ENCODE results near the gene WIF1.

DNA sequence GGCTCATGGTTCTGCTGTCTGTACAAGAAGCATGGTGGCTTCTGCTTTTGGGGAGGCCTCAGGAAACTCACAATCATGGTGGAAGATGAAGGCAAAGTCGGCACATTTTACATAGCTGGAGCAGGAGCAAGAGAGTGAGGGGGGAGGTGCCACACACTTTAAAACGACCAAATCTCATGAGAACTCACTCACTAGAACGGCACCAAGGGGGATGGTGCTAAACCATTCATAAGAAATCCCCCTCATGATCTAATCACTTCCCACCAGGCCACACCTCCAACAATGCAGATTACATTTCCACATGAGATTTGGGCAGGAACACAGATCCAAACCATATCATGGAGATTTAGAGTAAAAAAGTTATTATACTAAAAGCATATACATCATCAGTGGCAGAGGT is 34.7 kb upstream of the WIF1 start:
- TF ChIP-seq, protein P1, sequence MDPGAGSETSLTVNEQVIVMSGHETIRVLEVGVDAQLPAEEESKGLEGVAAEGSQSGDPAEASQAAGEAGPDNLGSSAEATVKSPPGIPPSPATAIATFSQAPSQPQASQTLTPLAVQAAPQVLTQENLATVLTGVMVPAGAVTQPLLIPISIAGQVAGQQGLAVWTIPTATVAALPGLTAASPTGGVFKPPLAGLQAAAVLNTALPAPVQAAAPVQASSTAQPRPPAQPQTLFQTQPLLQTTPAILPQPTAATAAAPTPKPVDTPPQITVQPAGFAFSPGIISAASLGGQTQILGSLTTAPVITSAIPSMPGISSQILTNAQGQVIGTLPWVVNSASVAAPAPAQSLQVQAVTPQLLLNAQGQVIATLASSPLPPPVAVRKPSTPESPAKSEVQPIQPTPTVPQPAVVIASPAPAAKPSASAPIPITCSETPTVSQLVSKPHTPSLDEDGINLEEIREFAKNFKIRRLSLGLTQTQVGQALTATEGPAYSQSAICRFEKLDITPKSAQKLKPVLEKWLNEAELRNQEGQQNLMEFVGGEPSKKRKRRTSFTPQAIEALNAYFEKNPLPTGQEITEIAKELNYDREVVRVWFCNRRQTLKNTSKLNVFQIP (CRISPR knock-in tag; IDR thresholded peaks at IDR 0.05; ENCODE audit: borderline replicate concordance, low read depth): no peak
- TF ChIP-seq ZFP3 (CRISPR knock-in tag; IDR thresholded peaks at IDR 0.05): no peak
- TF ChIP-seq ZNF70 (CRISPR knock-in tag; IDR thresholded peaks at IDR 0.05): no peak
- TF ChIP-seq, protein P2, sequence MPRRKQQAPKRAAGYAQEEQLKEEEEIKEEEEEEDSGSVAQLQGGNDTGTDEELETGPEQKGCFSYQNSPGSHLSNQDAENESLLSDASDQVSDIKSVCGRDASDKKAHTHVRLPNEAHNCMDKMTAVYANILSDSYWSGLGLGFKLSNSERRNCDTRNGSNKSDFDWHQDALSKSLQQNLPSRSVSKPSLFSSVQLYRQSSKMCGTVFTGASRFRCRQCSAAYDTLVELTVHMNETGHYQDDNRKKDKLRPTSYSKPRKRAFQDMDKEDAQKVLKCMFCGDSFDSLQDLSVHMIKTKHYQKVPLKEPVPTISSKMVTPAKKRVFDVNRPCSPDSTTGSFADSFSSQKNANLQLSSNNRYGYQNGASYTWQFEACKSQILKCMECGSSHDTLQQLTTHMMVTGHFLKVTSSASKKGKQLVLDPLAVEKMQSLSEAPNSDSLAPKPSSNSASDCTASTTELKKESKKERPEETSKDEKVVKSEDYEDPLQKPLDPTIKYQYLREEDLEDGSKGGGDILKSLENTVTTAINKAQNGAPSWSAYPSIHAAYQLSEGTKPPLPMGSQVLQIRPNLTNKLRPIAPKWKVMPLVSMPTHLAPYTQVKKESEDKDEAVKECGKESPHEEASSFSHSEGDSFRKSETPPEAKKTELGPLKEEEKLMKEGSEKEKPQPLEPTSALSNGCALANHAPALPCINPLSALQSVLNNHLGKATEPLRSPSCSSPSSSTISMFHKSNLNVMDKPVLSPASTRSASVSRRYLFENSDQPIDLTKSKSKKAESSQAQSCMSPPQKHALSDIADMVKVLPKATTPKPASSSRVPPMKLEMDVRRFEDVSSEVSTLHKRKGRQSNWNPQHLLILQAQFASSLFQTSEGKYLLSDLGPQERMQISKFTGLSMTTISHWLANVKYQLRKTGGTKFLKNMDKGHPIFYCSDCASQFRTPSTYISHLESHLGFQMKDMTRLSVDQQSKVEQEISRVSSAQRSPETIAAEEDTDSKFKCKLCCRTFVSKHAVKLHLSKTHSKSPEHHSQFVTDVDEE (CRISPR knock-in tag; IDR thresholded peaks at IDR 0.05): no peak
- no peak for TF ChIP-seq ZFP30 (CRISPR knock-in tag; IDR thresholded peaks at IDR 0.05)
- TF ChIP-seq, protein P3, sequence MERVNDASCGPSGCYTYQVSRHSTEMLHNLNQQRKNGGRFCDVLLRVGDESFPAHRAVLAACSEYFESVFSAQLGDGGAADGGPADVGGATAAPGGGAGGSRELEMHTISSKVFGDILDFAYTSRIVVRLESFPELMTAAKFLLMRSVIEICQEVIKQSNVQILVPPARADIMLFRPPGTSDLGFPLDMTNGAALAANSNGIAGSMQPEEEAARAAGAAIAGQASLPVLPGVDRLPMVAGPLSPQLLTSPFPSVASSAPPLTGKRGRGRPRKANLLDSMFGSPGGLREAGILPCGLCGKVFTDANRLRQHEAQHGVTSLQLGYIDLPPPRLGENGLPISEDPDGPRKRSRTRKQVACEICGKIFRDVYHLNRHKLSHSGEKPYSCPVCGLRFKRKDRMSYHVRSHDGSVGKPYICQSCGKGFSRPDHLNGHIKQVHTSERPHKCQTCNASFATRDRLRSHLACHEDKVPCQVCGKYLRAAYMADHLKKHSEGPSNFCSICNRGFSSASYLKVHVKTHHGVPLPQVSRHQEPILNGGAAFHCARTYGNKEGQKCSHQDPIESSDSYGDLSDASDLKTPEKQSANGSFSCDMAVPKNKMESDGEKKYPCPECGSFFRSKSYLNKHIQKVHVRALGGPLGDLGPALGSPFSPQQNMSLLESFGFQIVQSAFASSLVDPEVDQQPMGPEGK (CRISPR knock-in tag; IDR thresholded peaks at IDR 0.05; ENCODE audit: borderline replicate concordance): no peak

Data from SK-N-SH treated with all-trans-retinoic acid at 6 μM for 48 hours (cell line).